HL-60 (cell line): ENCODE data around the gene LUM.

Experiments used
- DNase-seq, 2 experiments: peaks; one replicate each; pipeline ENCODE4 v3.0.0-alpha.2; 2010 to 2020; ENCODE audit warnings: low read depth in 1 of 2, low spot score in 1 of 2
- H3K27ac ChIP-seq: fragments of 250-450 bp; sonication (Bioruptor Pico); replicated peaks from 2 replicates; pipeline ENCODE4 v1.5.1; 2020; ENCODE audit warnings: mild to moderate bottlenecking, moderate library complexity
- H3K27me3 ChIP-seq: fragments of 250-450 bp; sonication (Bioruptor Pico); 2 replicates; pipeline ENCODE4 v1.5.1; 2021; ENCODE audit warnings: mild to moderate bottlenecking, moderate library complexity; ENCODE audit not compliant: insufficient read depth, poor library complexity, severe bottlenecking
- H3K4me3 ChIP-seq: replicated peaks from 2 replicates; pipeline ENCODE4 v1.5.1; 2011; ENCODE audit warnings: mild to moderate bottlenecking, control low read depth, low read length; ENCODE audit not compliant: insufficient read depth
- CTCF ChIP-seq: IDR thresholded peaks from one replicate; pipeline ENCODE4 v1.5.1; 2011; ENCODE audit warnings: low read length, control low read depth, inconsistent platforms; ENCODE audit not compliant: insufficient read depth
- GABPA ChIP-seq: IDR thresholded peaks from 2 replicates; pipeline ENCODE4 v1.6.1; 2012; ENCODE audit warnings: low read depth
- POLR2AphosphoS5 ChIP-seq: IDR thresholded peaks from 2 replicates; pipeline ENCODE4 v1.6.1; 2012; ENCODE audit warnings: low read depth
- SPI1 ChIP-seq: IDR thresholded peaks from 2 replicates; pipeline ENCODE4 v1.6.1; 2012; ENCODE audit warnings: low read depth, mild to moderate bottlenecking, borderline replicate concordance
- TF ChIP-seq, protein P1 (sequence below): IDR thresholded peaks from 2 replicates; pipeline ENCODE4 v1.6.1; 2012; ENCODE audit warnings: low read depth; ENCODE audit not compliant: insufficient replicate concordance

Gene LUM

DNA sequence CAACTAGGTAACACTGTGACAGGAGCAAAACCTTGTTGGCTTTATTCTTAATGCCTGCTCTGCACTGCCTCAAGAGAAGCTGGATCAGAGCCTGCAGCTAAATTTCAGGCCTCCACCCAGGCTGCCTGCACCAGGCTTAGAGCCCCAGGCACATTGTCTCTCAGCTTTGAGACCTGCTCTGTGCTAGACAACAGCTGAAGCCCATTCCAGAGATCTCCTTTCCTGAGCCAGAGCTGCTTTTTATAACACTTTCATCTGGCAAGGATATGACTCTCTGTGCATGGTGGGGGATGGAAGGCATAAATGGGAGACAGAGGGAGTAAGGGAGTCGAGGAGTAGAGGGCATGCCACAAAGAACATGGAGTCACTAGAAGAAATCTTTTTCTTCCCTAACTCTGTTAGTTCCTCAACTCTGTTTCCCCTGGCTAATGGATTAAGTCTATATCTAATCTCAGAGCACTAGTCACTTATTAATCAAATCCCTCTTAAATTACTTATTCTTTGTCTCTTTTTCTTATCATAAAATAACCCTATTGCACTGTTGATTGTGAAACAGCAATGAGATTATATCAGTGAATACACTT, 27.1 kb upstream of the LUM start:
- no peak for DNase-seq
- Histone ChIP-seq H3K4me3 (no peak overlapping the region), H3K27me3 (no peaks in the 10 kb centered on the region), H3K27ac (no peak overlapping the region)
- TF ChIP-seq SPI1, result no peak
- TF ChIP-seq POLR2AphosphoS5, result no peak
- TF ChIP-seq CTCF, result no peak
- TF ChIP-seq, protein P1, sequence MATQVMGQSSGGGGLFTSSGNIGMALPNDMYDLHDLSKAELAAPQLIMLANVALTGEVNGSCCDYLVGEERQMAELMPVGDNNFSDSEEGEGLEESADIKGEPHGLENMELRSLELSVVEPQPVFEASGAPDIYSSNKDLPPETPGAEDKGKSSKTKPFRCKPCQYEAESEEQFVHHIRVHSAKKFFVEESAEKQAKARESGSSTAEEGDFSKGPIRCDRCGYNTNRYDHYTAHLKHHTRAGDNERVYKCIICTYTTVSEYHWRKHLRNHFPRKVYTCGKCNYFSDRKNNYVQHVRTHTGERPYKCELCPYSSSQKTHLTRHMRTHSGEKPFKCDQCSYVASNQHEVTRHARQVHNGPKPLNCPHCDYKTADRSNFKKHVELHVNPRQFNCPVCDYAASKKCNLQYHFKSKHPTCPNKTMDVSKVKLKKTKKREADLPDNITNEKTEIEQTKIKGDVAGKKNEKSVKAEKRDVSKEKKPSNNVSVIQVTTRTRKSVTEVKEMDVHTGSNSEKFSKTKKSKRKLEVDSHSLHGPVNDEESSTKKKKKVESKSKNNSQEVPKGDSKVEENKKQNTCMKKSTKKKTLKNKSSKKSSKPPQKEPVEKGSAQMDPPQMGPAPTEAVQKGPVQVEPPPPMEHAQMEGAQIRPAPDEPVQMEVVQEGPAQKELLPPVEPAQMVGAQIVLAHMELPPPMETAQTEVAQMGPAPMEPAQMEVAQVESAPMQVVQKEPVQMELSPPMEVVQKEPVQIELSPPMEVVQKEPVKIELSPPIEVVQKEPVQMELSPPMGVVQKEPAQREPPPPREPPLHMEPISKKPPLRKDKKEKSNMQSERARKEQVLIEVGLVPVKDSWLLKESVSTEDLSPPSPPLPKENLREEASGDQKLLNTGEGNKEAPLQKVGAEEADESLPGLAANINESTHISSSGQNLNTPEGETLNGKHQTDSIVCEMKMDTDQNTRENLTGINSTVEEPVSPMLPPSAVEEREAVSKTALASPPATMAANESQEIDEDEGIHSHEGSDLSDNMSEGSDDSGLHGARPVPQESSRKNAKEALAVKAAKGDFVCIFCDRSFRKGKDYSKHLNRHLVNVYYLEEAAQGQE, result no peak
- TF ChIP-seq GABPA, result no peak

DNA sequence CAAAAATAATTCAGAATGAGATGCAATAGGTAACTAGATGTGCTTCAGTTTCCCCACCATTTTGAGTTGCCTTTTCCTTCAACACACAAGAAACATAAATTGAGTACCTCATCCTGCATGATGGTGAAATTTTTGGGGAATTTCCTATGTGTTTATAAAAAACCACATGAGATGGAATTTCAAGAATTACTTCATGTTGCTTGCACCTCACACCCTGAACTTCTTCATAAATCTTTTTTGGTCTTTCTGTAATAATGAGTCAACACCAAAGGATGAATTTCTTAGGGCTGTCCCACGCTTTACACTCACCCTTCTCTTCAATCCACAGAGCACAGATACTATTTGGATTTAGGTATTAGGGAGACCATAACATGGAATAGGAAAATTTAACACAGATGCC, 22.6 kb upstream of the LUM start:
- no peak overlapping the region for H3K4me3 ChIP-seq
- DNase-seq, result no peak
- no peak for TF ChIP-seq SPI1
- TF ChIP-seq GABPA, result no peak
- TF ChIP-seq POLR2AphosphoS5, result no peak
- TF ChIP-seq, protein P1, result no peak
- no peak for TF ChIP-seq CTCF
- no peak overlapping the region for H3K27ac ChIP-seq
- H3K27me3 ChIP-seq, result no peaks in the 10 kb centered on the region

GRCh38 chr12:91129662-91130362, 18.5 kb upstream of the LUM start:
- no peak overlapping the region for H3K4me3 ChIP-seq
- DNase-seq, result no peak
- no peak overlapping the region for H3K27ac ChIP-seq
- peaks cover 2% of the 10 kb centered on the region for H3K27me3 ChIP-seq
- TF ChIP-seq, protein P1, result no peak
